ENCODE results near the gene ZNF285. TPM values are rescaled to one million over a fixed set of nuclear protein-coding genes. Genes with fewer than 3 reads are reported as not detected.
"Not testable (repeated sequence)": the region's sequence is repeated elsewhere in the genome, so short reads cannot be mapped to it uniquely, and the experiment has no call there.

The ZNF285 gene
- polyA plus RNA-seq (ENCODE audit: insufficient read length in 4 of 4) = 10 to 100 TPM in 3 of 4 donors, 1 to 10 TPM in 1; 9.6 to 12.5 (median 11.6) TPM

- peak; percentile 91 to 93 (median 92) for DNase-seq (ENCODE audit: low read depth in 4 of 4, low spot score in 3 of 4)
These were observed at the start of gene ZNF285 for GRCh38 chr19:44401139-44402115. TSS of gene ZNF285 (minus strand) at chr19:44401608. CDS start at chr19:44397213, 4,395 bp downstream.

GRCh38 chr19:44447916-44448674 is 46.7 kb upstream of the ZNF285 start, which contains the start of gene ZNF229:
TSS of gene ZNF229 (minus strand) at chr19:44448472. CDS start at chr19:44442847, 5,625 bp downstream.
- DNase-seq (ENCODE audit: low read depth in 4 of 4, low spot score in 3 of 4) = peak; percentile 79 to 92 (median 80)

GRCh38 chr19:44438441-44438840 is 37.0 kb upstream of the ZNF285 start:
- no peak for DNase-seq (ENCODE audit: low read depth in 4 of 4, low spot score in 3 of 4)

GRCh38 chr19:44435441-44435840 is 34.0 kb upstream of the ZNF285 start:
- DNase-seq (ENCODE audit: low read depth in 4 of 4, low spot score in 3 of 4) = no peak

- no peak for DNase-seq (ENCODE audit: low read depth in 4 of 4, low spot score in 3 of 4)
These were observed 29.5 kb upstream of the ZNF285 start for GRCh38 chr19:44430956-44431355.

- DNase-seq (ENCODE audit: low read depth in 4 of 4, low spot score in 3 of 4) = not testable (repeated sequence)
These were observed 14.1 kb upstream of the ZNF285 start for GRCh38 chr19:44415553-44415952.

GRCh38 chr19:44389268-44389667 is 12.1 kb downstream of the ZNF285 start:
- DNase-seq (ENCODE audit: low read depth in 4 of 4, low spot score in 3 of 4) = not testable (repeated sequence)

- no peak for DNase-seq (ENCODE audit: low read depth in 4 of 4, low spot score in 3 of 4)
These were observed 26.6 kb downstream of the ZNF285 start for GRCh38 chr19:44374789-44375188.

- no peak for DNase-seq (ENCODE audit: low read depth in 4 of 4, low spot score in 3 of 4)
These were observed 29.5 kb downstream of the ZNF285 start for GRCh38 chr19:44371815-44372480.

GRCh38 chr19:44367024-44367423 is 34.4 kb downstream of the ZNF285 start:
- no peak for DNase-seq (ENCODE audit: low read depth in 4 of 4, low spot score in 3 of 4)

- DNase-seq (ENCODE audit: low read depth in 4 of 4, low spot score in 3 of 4) = peak; percentile 79 to 90 (median 88)
These were observed 44.9 kb downstream of the ZNF285 start, which contains the start of gene ZNF112 for GRCh38 chr19:44356383-44357111. TSS of gene ZNF112 (minus strand) at chr19:44356680. CDS start at chr19:44340539, 16,141 bp downstream.

GRCh38 chr19:44346556-44346955 is 54.9 kb downstream of the ZNF285 start:
- no peak for DNase-seq (ENCODE audit: low read depth in 4 of 4, low spot score in 3 of 4)

GRCh38 chr19:44345959-44346358 is 55.4 kb downstream of the ZNF285 start:
- no peak for DNase-seq (ENCODE audit: low read depth in 4 of 4, low spot score in 3 of 4)

- no peak for DNase-seq (ENCODE audit: low read depth in 4 of 4, low spot score in 3 of 4)
These were observed 57.2 kb downstream of the ZNF285 start for GRCh38 chr19:44344255-44344654.

- no peak for DNase-seq (ENCODE audit: low read depth in 4 of 4, low spot score in 3 of 4)
These were observed 59.6 kb downstream of the ZNF285 start for GRCh38 chr19:44341794-44342193.

- not testable (repeated sequence) for DNase-seq (ENCODE audit: low read depth in 4 of 4, low spot score in 3 of 4)
These were observed 66.8 kb downstream of the ZNF285 start for GRCh38 chr19:44334639-44335038.
